GM03348 (cell line): Measurements from ENCODE around the gene DOK3.

Experiments
- DNase-seq: peaks from one replicate; pipeline ENCODE4 v3.0.0; 2012; ENCODE audit warnings: low spot score

Gene DOK3

GRCh38 chr5:177512736-177513380 is 3.2 kb upstream of the DOK3 start:
- no peak for DNase-seq

DNA sequence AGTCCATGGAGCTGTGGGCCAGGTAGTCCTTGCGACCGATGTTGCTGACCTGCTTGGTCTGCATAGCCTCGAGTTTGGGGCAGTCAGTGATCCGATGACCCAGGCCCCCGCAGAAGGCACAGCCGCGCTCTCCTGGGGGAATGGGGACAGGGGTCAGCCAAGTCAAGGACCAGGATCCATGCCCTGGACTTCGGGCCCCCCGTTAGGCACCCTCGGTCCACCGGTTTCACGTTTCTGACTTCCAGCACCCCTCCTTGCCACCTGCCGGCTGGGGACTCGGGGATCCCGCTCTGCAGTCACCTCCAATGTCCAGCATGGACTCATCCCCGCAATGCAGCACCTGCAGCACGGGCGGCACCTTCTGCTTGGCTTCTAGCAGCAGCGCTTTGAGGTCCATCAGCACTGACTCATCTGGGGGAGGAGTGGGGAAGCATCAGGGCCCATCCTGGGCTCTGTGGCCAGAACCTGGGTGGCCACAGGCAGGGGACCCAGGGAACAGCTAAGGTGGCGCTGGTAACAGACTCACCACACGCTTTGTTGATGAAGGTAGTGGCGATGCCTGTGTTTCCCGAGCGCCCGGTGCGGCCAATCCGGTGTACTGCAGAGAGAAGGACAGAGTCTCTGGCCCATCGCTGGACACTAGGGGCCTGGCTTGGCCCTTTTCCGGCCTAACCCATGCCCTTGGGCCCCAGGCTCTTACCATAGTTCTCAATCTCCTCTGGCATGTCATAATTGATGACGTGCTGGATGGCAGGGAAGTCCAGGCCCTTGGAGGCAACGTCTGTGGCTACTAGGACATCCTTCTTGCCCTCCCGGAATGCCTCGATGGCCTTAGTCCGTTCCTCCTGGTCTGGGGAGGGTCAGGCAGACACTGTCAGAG is 2.4 kb upstream of the DOK3 start:
- no peak for DNase-seq

GRCh38 chr5:177511181-177511580 is 1.6 kb upstream of the DOK3 start:
- no peak for DNase-seq

DNA sequence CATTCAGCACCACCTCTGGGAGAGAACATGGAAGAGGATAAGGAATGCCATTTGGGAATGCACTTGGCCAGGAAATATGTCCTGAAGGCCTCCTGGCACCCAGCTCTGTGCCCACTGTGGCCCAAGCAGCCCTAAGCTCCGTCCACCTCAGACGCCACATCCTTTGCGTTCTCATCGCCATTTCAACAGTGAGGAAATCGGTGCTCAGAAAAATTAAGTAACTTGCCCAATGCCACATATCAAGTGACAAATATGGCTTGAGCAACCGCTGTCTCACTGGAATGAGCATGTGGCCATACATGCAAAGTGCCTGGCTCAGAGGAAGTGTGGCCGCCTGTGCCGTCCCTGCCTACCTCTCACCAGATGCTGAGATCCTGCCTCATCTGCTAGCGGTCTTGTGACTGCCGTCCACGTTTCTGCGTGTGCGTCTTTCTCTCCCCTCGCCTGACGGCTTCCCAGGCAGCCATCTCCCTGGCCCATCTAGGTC is 984 bp upstream of the DOK3 start:
- DNase-seq = no peak

DNA sequence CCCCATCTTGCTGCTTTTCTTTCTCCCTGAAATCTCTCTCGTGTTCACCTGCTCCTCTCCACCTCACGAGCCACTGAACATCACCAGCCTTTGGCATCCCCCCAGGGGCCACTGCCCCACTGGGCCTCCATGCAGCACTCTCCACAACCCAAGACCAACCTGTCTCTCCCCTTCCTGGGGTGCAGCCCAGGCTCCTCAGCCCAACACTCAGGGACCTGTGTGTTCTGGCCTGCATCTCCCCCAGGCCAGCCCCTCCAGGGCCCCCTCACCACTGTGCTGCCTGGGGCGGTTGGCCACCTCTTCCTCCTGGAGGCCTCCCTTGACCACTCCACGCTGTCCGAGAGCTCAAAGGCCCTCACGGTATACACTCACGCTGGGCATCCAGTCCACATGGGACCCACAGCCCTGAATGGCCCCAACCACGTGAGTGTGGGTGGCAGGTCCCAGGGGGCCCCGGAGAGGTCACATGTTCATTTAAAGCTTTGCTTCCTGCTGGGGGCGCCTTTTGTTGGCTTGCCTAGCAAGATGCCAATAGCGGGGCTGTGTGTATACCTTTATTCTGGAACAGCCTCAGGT is 453 bp upstream of the DOK3 start:
- no peak for DNase-seq

DNA sequence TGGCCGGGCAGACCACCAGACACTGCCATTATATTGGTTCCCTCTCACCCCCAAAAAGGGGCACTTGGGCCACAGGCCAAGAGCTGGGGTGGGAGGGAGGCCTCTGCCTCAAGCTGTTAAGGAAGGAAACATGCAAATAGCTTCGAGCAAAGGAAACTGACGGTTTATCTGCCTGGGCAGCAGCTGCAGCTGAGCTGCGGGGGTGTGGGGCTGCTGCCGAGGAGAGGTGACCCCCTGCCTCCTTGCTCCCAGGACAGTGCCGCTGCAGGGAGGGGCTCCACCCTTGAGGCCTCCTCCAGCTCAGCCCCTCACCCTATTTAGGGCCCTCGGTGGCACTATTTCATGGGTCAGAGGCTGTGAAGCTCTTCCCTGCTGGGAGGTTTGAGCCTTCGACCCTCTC is 789 bp downstream of the DOK3 start:
- DNase-seq = no peak

GRCh38 chr5:177508221-177508611 is 1.4 kb downstream of the DOK3 start:
- no peak for DNase-seq

- no peak for DNase-seq
These were observed 1.9 kb downstream of the DOK3 start for GRCh38 chr5:177507596-177508220.

- DNase-seq = no peak
These were observed 2.5 kb downstream of the DOK3 start for GRCh38 chr5:177507165-177507564.

- DNase-seq = no peak
These were observed 4.6 kb downstream of the DOK3 start for GRCh38 chr5:177505075-177505474.

GRCh38 chr5:177504086-177505056 is 5.3 kb downstream of the DOK3 start:
- no peak for DNase-seq

GRCh38 chr5:177503351-177504085 is 6.1 kb downstream of the DOK3 start:
- no peak for DNase-seq

GRCh38 chr5:177502886-177503285 is 6.7 kb downstream of the DOK3 start:
- DNase-seq = no peak

- DNase-seq = no peak
These were observed 7.5 kb downstream of the DOK3 start for GRCh38 chr5:177501874-177502678.

GRCh38 chr5:177500685-177501522 is 8.7 kb downstream of the DOK3 start:
- peak; percentile 89 for DNase-seq

DNA sequence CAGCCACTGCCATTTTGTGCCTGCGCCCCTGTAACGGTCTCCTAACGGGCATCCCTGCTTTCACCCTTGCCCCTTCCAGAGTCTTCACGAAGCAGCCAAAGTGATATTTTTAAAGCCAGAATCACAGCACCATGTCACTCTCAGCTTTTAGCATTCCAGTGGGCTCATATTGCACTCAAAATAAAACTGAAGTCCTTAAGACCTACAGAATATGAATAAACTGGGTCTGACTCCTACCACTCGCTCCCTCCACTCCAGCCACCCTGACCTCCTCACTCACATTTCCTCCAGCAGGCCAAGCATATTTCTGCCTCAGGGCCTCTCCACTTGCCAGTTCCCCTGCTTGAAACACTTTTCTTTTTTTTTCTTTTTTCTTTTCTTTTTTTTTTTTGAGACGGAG is 9.8 kb downstream of the DOK3 start:
- no peak for DNase-seq

GRCh38 chr5:177498013-177498787 is 11.4 kb downstream of the DOK3 start:
- no peak for DNase-seq
